ENCODE results near the gene PGLYRP4. TPM values are rescaled to one million over a fixed set of nuclear protein-coding genes. Genes with fewer than 3 reads are reported as not detected.

PGLYRP4 gene
- polyA plus RNA-seq, 3 donors = not detected

DNA sequence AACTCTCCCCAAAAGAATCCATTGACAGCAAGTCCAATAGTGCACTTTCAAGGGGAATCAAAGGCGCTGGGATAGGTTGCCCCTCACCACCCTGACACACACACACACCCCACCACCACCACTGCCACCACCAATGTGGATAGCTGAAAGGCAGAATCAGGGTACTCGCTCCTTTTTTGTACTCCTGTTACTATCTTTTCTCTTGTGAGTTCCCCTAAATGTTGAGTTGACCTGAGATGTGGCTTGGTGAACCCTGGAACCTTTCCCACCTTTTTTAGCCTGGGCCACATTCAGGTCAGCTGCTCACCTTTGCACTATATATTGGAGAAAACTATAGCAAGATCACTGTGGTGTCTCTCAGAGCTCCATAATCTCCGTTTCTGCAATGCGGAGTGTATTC lies 38.4 kb upstream of the PGLYRP4 start:
- H3K27ac Mint-ChIP-seq = peak overlapping the region; percentile 97 to 99 (median 99)
- H4K20me1 ChIP-seq (ENCODE audit: insufficient read depth, low read length) = peaks cover 10% of the 10 kb centered on the region
- H3K4me1 ChIP-seq (ENCODE audit: control insufficient read depth in 1 of 2, insufficient read depth in 2 of 2, low read length in 2 of 2) = peaks cover 71 to 85% of the 10 kb centered on the region in 2 donors
- H3K27ac ChIP-seq (ENCODE audit: low read depth in 1 of 2, low read length in 2 of 2) = peak overlapping the region; percentile 69 to 88
- no peaks in the 10 kb centered on the region for H3K27me3 Mint-ChIP-seq (ENCODE audit: low read depth in 3 of 3)
- H3K9ac ChIP-seq (ENCODE audit: insufficient read depth, low read length, poor library complexity, severe bottlenecking) = no peak overlapping the region
- peaks cover 8 to 14% (median 9%) of the 10 kb centered on the region in 7 donors for H3K9me3 Mint-ChIP-seq
- no peaks in the 10 kb centered on the region for H3K9me3 ChIP-seq (replicated peaks in 1 of 2; ENCODE audit: control insufficient read depth in 1 of 2, insufficient read depth in 1 of 2, low read length in 2 of 2)
- no peaks in the 10 kb centered on the region for H3K36me3 ChIP-seq (replicated peaks in 1 of 2; ENCODE audit: control insufficient read depth in 1 of 2, insufficient read depth in 2 of 2, low read length in 2 of 2)
- no peak for DNase-seq
- peak overlapping the region; percentile 64 for H3K4me2 ChIP-seq (replicated peaks; ENCODE audit: extremely low read depth, low read length, poor library complexity, severe bottlenecking)
- TF ChIP-seq, protein P1, sequence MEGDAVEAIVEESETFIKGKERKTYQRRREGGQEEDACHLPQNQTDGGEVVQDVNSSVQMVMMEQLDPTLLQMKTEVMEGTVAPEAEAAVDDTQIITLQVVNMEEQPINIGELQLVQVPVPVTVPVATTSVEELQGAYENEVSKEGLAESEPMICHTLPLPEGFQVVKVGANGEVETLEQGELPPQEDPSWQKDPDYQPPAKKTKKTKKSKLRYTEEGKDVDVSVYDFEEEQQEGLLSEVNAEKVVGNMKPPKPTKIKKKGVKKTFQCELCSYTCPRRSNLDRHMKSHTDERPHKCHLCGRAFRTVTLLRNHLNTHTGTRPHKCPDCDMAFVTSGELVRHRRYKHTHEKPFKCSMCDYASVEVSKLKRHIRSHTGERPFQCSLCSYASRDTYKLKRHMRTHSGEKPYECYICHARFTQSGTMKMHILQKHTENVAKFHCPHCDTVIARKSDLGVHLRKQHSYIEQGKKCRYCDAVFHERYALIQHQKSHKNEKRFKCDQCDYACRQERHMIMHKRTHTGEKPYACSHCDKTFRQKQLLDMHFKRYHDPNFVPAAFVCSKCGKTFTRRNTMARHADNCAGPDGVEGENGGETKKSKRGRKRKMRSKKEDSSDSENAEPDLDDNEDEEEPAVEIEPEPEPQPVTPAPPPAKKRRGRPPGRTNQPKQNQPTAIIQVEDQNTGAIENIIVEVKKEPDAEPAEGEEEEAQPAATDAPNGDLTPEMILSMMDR (IDR thresholded peaks at IDR 0.05) = no peak
- H3K4me3 ChIP-seq (replicated peaks in 1 of 3; ENCODE audit: low read depth in 2 of 3, low read length in 3 of 3) = peak overlapping the region in 1 of 3 experiments; percentile 52
- H3K36me3 Mint-ChIP-seq = peaks cover 7 to 20% of the 10 kb centered on the region in 2 donors
- H2AFZ ChIP-seq (ENCODE audit: insufficient read depth, low read depth, low read length, poor library complexity, severe bottlenecking) = no peak overlapping the region
- intact Hi-C loops (cut with micrococcal nuclease) = no loop called here
- 71% methylated on average over 1 of the region's 4 CpGs for WGBS (ENCODE audit: insufficient coverage)
- no peaks in the 10 kb centered on the region for H3K27me3 ChIP-seq (ENCODE audit: control insufficient read depth in 2 of 2, insufficient read depth in 2 of 2, low read length in 2 of 2)
- peaks cover 48% of the 10 kb centered on the region for H3K79me2 ChIP-seq (ENCODE audit: insufficient read depth, low read length)
- peak overlapping the region; percentile 58 to 83 for H3K4me3 Mint-ChIP-seq
- peaks cover 85% of the 10 kb centered on the region for H3K4me1 Mint-ChIP-seq

DNA sequence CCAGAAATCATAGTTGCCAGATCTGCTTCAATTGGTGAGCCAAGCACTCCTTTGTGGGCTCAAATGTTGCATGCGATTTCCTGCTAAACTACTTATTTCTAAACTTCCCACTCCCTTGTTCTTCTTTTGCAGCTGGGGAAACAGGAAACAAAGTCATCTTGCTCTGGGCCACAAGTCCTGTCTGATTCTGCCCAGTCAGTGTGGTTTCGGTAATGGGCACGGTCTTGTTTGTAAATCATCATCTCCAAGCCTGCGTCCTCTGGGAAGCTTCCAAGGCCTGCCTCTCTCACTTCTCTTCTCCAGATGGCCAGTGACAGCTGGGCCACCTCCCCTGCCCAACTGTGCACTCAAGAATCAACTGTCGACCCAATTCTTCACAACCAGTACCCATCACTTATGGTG lies 37.9 kb upstream of the PGLYRP4 start:
- Mint-ChIP-seq H3K4me1 (peaks cover 80% of the 10 kb centered on the region), H3K27me3 (ENCODE audit: low read depth in 3 of 3) (no peaks in the 10 kb centered on the region), H3K9me3 (peaks cover 13 to 19% (median 14%) of the 10 kb centered on the region in 7 donors), H3K4me3 (peak overlapping the region; percentile 58 to 83), H3K27ac (peak overlapping the region; percentile 97 to 99 (median 99)), H3K36me3 (peaks cover 11 to 25% of the 10 kb centered on the region in 2 donors)
- intact Hi-C loops (cut with micrococcal nuclease) = no loop called here
- DNase-seq = peak; percentile 88 to 95 (median 94)
- Histone ChIP-seq H3K27ac (ENCODE audit: low read depth in 1 of 2, low read length in 2 of 2) (peak overlapping the region; percentile 69 to 88), H3K9me3 (replicated peaks in 1 of 2; ENCODE audit: control insufficient read depth in 1 of 2, insufficient read depth in 1 of 2, low read length in 2 of 2) (no peaks in the 10 kb centered on the region), H3K27me3 (ENCODE audit: control insufficient read depth in 2 of 2, insufficient read depth in 2 of 2, low read length in 2 of 2) (no peaks in the 10 kb centered on the region), H3K4me3 (replicated peaks in 1 of 3; ENCODE audit: low read depth in 2 of 3, low read length in 3 of 3) (peak overlapping the region in 1 of 3 experiments; percentile 52), H3K4me1 (ENCODE audit: control insufficient read depth in 1 of 2, insufficient read depth in 2 of 2, low read length in 2 of 2) (peaks cover 66 to 80% of the 10 kb centered on the region in 2 donors), H3K79me2 (ENCODE audit: insufficient read depth, low read length) (peaks cover 43% of the 10 kb centered on the region), H3K36me3 (replicated peaks in 1 of 2; ENCODE audit: control insufficient read depth in 1 of 2, insufficient read depth in 2 of 2, low read length in 2 of 2) (no peaks in the 10 kb centered on the region), H4K20me1 (ENCODE audit: insufficient read depth, low read length) (peaks cover 10% of the 10 kb centered on the region), H3K4me2 (replicated peaks; ENCODE audit: extremely low read depth, low read length, poor library complexity, severe bottlenecking) (peak overlapping the region; percentile 64), H3K9ac (ENCODE audit: insufficient read depth, low read length, poor library complexity, severe bottlenecking) (no peak overlapping the region), H2AFZ (ENCODE audit: insufficient read depth, low read depth, low read length, poor library complexity, severe bottlenecking) (no peak overlapping the region)
- WGBS (ENCODE audit: insufficient coverage) = 0% methylated on average over 3 of the region's 5 CpGs
- TF ChIP-seq, protein P1 (IDR thresholded peaks at IDR 0.05) = no peak

All from CD14-positive monocyte (primary cell).